ENCODE results near the gene PPFIA1.

PPFIA1 gene

DNA sequence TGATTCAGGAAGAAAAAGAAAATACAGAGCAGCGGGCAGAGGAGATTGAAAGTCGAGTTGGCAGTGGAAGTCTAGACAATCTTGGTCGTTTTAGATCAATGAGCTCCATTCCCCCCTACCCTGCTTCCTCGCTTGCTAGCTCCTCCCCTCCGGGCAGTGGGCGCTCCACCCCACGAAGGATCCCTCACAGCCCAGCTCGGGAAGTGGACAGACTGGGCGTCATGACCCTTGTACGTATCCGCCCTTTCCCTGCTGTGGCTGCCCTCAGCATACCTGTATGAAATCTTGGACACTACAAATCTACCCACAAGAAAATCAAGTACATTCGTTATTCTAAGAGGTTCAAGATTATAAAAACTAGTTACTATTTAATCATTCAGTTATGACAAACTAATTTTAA, 77.7 kb downstream of the PPFIA1 start:
- no peak for TF ChIP-seq TEAD4 (IDR thresholded peaks at IDR 0.05)
- TF ChIP-seq RAD21 (IDR thresholded peaks at IDR 0.05; ENCODE audit: low read depth): no peak
- TF ChIP-seq, protein P1, sequence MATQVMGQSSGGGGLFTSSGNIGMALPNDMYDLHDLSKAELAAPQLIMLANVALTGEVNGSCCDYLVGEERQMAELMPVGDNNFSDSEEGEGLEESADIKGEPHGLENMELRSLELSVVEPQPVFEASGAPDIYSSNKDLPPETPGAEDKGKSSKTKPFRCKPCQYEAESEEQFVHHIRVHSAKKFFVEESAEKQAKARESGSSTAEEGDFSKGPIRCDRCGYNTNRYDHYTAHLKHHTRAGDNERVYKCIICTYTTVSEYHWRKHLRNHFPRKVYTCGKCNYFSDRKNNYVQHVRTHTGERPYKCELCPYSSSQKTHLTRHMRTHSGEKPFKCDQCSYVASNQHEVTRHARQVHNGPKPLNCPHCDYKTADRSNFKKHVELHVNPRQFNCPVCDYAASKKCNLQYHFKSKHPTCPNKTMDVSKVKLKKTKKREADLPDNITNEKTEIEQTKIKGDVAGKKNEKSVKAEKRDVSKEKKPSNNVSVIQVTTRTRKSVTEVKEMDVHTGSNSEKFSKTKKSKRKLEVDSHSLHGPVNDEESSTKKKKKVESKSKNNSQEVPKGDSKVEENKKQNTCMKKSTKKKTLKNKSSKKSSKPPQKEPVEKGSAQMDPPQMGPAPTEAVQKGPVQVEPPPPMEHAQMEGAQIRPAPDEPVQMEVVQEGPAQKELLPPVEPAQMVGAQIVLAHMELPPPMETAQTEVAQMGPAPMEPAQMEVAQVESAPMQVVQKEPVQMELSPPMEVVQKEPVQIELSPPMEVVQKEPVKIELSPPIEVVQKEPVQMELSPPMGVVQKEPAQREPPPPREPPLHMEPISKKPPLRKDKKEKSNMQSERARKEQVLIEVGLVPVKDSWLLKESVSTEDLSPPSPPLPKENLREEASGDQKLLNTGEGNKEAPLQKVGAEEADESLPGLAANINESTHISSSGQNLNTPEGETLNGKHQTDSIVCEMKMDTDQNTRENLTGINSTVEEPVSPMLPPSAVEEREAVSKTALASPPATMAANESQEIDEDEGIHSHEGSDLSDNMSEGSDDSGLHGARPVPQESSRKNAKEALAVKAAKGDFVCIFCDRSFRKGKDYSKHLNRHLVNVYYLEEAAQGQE (IDR thresholded peaks at IDR 0.05; ENCODE audit: low read depth): no peak
- TF ChIP-seq TCF12 (IDR thresholded peaks at IDR 0.05; ENCODE audit: low read depth): no peak
- TF ChIP-seq CREB1 (IDR thresholded peaks at IDR 0.05; ENCODE audit: low read depth): no peak
- no peak for TF ChIP-seq YY1 (IDR thresholded peaks at IDR 0.05; ENCODE audit: low read depth)
- no peak for TF ChIP-seq EGR1 (IDR thresholded peaks at IDR 0.05)
- TF ChIP-seq ZBTB7A (IDR thresholded peaks at IDR 0.05; ENCODE audit: low read depth): no peak
- no peak for TF ChIP-seq NFIC (IDR thresholded peaks at IDR 0.05)
- TF ChIP-seq EP300 (IDR thresholded peaks at IDR 0.05; ENCODE audit: borderline replicate concordance): no peak
- TF ChIP-seq, protein P2, sequence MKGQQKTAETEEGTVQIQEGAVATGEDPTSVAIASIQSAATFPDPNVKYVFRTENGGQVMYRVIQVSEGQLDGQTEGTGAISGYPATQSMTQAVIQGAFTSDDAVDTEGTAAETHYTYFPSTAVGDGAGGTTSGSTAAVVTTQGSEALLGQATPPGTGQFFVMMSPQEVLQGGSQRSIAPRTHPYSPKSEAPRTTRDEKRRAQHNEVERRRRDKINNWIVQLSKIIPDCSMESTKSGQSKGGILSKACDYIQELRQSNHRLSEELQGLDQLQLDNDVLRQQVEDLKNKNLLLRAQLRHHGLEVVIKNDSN (IDR thresholded peaks at IDR 0.05): no peak
- TF ChIP-seq TAF1 (IDR thresholded peaks at IDR 0.05; ENCODE audit: low read depth): no peak
- TF ChIP-seq CEBPB (IDR thresholded peaks at IDR 0.05): no peak
- TF ChIP-seq MAX (IDR thresholded peaks at IDR 0.05): no peak

- TF ChIP-seq NFIC (IDR thresholded peaks at IDR 0.05) (no peak), TEAD4 (IDR thresholded peaks at IDR 0.05) (no peak), EP300 (IDR thresholded peaks at IDR 0.05; ENCODE audit: borderline replicate concordance) (no peak), TCF12 (IDR thresholded peaks at IDR 0.05; ENCODE audit: low read depth) (no peak), CREB1 (IDR thresholded peaks at IDR 0.05; ENCODE audit: low read depth) (no peak), YY1 (IDR thresholded peaks at IDR 0.05; ENCODE audit: low read depth) (no peak), CEBPB (IDR thresholded peaks at IDR 0.05) (no peak), RAD21 (IDR thresholded peaks at IDR 0.05; ENCODE audit: low read depth) (no peak), EGR1 (IDR thresholded peaks at IDR 0.05) (no peak), TAF1 (IDR thresholded peaks at IDR 0.05; ENCODE audit: low read depth) (no peak), MAX (IDR thresholded peaks at IDR 0.05) (no peak)
- TF ChIP-seq, protein P2 (IDR thresholded peaks at IDR 0.05): no peak
- TF ChIP-seq, protein P1 (IDR thresholded peaks at IDR 0.05; ENCODE audit: low read depth): no peak
Observed at GRCh38 chr11:70348608-70349007, 78.1 kb downstream of the PPFIA1 start.

- TF ChIP-seq, protein P1 (IDR thresholded peaks at IDR 0.05; ENCODE audit: low read depth): no peak
- TF ChIP-seq TCF12 (IDR thresholded peaks at IDR 0.05; ENCODE audit: low read depth) (no peak), TEAD4 (IDR thresholded peaks at IDR 0.05) (no peak), CEBPB (IDR thresholded peaks at IDR 0.05) (no peak), TAF1 (IDR thresholded peaks at IDR 0.05; ENCODE audit: low read depth) (no peak), EP300 (IDR thresholded peaks at IDR 0.05; ENCODE audit: borderline replicate concordance) (no peak), ZBTB7A (IDR thresholded peaks at IDR 0.05; ENCODE audit: low read depth) (no peak), YY1 (IDR thresholded peaks at IDR 0.05; ENCODE audit: low read depth) (no peak), CREB1 (IDR thresholded peaks at IDR 0.05; ENCODE audit: low read depth) (no peak), FOXM1 (IDR thresholded peaks at IDR 0.05; ENCODE audit: borderline replicate concordance, low read depth) (no peak)
Observed at GRCh38 chr11:70351646-70352045, 81.2 kb downstream of the PPFIA1 start.

DNA sequence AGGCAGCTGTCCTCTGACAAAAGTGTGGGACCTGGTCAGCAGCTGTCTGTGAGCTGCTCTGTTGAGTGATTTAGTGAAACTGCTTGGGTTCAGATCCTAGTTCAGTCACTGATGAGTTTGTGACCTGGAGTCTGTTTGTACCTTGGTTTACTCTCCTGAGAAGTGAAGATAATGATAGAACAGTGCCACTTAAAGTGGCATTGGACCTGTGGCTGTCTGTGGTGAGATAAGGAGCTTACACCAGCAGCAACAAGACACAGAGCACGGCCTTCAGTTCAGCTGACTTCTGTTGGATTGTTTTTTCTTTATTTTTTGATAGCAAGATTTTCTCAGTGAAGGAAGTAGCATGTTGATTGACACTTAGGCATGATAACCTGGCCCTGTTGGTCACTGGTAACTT, 81.6 kb downstream of the PPFIA1 start:
- TF ChIP-seq, protein P1 (IDR thresholded peaks at IDR 0.05; ENCODE audit: low read depth): no peak
- no peak for TF ChIP-seq TEAD4 (IDR thresholded peaks at IDR 0.05)
- no peak for TF ChIP-seq MAX (IDR thresholded peaks at IDR 0.05)
- no peak for TF ChIP-seq CREB1 (IDR thresholded peaks at IDR 0.05; ENCODE audit: low read depth)
- TF ChIP-seq EP300 (IDR thresholded peaks at IDR 0.05; ENCODE audit: borderline replicate concordance): no peak
- TF ChIP-seq ZBTB7A (IDR thresholded peaks at IDR 0.05; ENCODE audit: low read depth): no peak
- no peak for TF ChIP-seq EGR1 (IDR thresholded peaks at IDR 0.05)
- no peak for TF ChIP-seq TCF12 (IDR thresholded peaks at IDR 0.05; ENCODE audit: low read depth)
- no peak for TF ChIP-seq YY1 (IDR thresholded peaks at IDR 0.05; ENCODE audit: low read depth)
- no peak for TF ChIP-seq FOXM1 (IDR thresholded peaks at IDR 0.05; ENCODE audit: borderline replicate concordance, low read depth)
- TF ChIP-seq NFIC (IDR thresholded peaks at IDR 0.05): no peak
- TF ChIP-seq CEBPB (IDR thresholded peaks at IDR 0.05): no peak
- TF ChIP-seq, protein P2 (IDR thresholded peaks at IDR 0.05): no peak
- no peak for TF ChIP-seq RAD21 (IDR thresholded peaks at IDR 0.05; ENCODE audit: low read depth)
- TF ChIP-seq TAF1 (IDR thresholded peaks at IDR 0.05; ENCODE audit: low read depth): no peak
